WTC11 (cell line): Measurements from ENCODE around the gene SNX18.

ENCODE experiments used
- ELF4 ChIP-seq: sonication (generic); formaldehyde crosslinking; IDR thresholded peaks from 2 replicates; pipeline ENCODE4 v1.8.1; 2022; ENCODE audit warnings: low read depth, mild to moderate bottlenecking, moderate library complexity, missing genetic modification reagents
- ESRRA ChIP-seq: sonication (generic); formaldehyde crosslinking; IDR thresholded peaks from 2 replicates; pipeline ENCODE4 v1.8.1; 2022; ENCODE audit warnings: mild to moderate bottlenecking, missing genetic modification reagents, borderline replicate concordance
- JUN ChIP-seq: sonication (generic); formaldehyde crosslinking; IDR thresholded peaks from 2 replicates; pipeline ENCODE4 v1.8.0; 2023; ENCODE audit warnings: mild to moderate bottlenecking, missing genetic modification reagents
- NFYB ChIP-seq: sonication (generic); formaldehyde crosslinking; conservative IDR thresholded peaks from 2 replicates; pipeline ENCODE4 v1.8.0; 2022; ENCODE audit warnings: low read depth, missing genetic modification reagents
- SP1 ChIP-seq: sonication (generic); formaldehyde crosslinking; conservative IDR thresholded peaks from 2 replicates; pipeline ENCODE4 v1.8.1; 2022; ENCODE audit warnings: missing genetic modification reagents
- TF ChIP-seq, protein P1 (sequence below): sonication (generic); formaldehyde crosslinking; IDR thresholded peaks from 2 replicates; pipeline ENCODE4 v1.8.0; 2022; ENCODE audit warnings: mild to moderate bottlenecking, missing genetic modification reagents
- TF ChIP-seq, protein P2 (sequence below): sonication (generic); formaldehyde crosslinking; IDR thresholded peaks from 2 replicates; pipeline ENCODE4 v1.8.1; 2023; ENCODE audit warnings: mild to moderate bottlenecking, moderate library complexity, missing genetic modification reagents
- TF ChIP-seq, protein P3 (sequence below): fragments of 200-600 bp; IDR thresholded peaks from 2 replicates; pipeline ENCODE4 v1.8.0; 2022; ENCODE audit warnings: antibody characterized with exemption
- TF ChIP-seq, protein P4 (sequence below): sonication (generic); formaldehyde crosslinking; IDR thresholded peaks from 2 replicates; pipeline ENCODE4 v1.8.1; 2023; ENCODE audit warnings: mild to moderate bottlenecking, missing genetic modification reagents, moderate library complexity
- TF ChIP-seq, protein P5 (sequence below): sonication (generic); formaldehyde crosslinking; IDR thresholded peaks from 2 replicates; pipeline ENCODE4 v1.8.0; 2022; ENCODE audit warnings: mild to moderate bottlenecking, missing genetic modification reagents
- TF ChIP-seq, protein P6 (sequence below): sonication (generic); formaldehyde crosslinking; IDR thresholded peaks from 2 replicates; pipeline ENCODE4 v1.8.1; 2023; ENCODE audit warnings: mild to moderate bottlenecking, missing genetic modification reagents, moderate library complexity

DNA sequence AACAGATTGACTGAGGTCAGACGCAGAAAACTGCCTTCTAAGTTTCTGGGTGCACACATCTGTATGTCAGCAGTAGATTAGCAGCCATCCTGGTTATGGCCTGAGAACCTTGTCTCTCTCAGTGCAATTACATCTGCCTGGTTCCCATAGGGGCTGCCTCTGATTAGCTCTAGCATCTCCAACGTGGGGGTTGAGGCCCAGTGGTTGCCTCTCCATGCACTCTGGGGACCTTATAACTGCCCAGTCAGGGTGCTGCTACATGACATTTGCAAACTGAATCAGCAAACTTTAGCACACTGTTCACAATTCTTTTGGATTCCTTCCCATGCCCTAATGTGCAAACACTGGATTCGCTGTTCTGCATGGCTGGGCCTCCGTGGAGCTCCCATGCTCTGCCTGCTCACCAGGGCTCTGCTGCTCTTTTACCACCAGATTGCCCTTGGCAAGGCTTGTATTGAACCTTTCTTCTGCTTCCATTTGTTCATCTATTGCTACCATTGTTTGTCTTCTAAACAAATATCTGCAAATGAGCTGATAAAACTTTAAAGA is 36.2 kb downstream of the SNX18 start:
- no peak for TF ChIP-seq ESRRA
- TF ChIP-seq, protein P1, sequence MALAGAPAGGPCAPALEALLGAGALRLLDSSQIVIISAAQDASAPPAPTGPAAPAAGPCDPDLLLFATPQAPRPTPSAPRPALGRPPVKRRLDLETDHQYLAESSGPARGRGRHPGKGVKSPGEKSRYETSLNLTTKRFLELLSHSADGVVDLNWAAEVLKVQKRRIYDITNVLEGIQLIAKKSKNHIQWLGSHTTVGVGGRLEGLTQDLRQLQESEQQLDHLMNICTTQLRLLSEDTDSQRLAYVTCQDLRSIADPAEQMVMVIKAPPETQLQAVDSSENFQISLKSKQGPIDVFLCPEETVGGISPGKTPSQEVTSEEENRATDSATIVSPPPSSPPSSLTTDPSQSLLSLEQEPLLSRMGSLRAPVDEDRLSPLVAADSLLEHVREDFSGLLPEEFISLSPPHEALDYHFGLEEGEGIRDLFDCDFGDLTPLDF, result no peak
- TF ChIP-seq, protein P2, sequence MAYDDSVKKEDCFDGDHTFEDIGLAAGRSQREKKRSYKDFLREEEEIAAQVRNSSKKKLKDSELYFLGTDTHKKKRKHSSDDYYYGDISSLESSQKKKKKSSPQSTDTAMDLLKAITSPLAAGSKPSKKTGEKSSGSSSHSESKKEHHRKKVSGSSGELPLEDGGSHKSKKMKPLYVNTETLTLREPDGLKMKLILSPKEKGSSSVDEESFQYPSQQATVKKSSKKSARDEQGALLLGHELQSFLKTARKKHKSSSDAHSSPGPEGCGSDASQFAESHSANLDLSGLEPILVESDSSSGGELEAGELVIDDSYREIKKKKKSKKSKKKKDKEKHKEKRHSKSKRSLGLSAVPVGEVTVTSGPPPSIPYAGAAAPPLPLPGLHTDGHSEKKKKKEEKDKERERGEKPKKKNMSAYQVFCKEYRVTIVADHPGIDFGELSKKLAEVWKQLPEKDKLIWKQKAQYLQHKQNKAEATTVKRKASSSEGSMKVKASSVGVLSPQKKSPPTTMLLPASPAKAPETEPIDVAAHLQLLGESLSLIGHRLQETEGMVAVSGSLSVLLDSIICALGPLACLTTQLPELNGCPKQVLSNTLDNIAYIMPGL (CRISPR knock-in tag), result no peak
- TF ChIP-seq, protein P3, sequence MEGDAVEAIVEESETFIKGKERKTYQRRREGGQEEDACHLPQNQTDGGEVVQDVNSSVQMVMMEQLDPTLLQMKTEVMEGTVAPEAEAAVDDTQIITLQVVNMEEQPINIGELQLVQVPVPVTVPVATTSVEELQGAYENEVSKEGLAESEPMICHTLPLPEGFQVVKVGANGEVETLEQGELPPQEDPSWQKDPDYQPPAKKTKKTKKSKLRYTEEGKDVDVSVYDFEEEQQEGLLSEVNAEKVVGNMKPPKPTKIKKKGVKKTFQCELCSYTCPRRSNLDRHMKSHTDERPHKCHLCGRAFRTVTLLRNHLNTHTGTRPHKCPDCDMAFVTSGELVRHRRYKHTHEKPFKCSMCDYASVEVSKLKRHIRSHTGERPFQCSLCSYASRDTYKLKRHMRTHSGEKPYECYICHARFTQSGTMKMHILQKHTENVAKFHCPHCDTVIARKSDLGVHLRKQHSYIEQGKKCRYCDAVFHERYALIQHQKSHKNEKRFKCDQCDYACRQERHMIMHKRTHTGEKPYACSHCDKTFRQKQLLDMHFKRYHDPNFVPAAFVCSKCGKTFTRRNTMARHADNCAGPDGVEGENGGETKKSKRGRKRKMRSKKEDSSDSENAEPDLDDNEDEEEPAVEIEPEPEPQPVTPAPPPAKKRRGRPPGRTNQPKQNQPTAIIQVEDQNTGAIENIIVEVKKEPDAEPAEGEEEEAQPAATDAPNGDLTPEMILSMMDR, result no peak
- TF ChIP-seq, protein P4, sequence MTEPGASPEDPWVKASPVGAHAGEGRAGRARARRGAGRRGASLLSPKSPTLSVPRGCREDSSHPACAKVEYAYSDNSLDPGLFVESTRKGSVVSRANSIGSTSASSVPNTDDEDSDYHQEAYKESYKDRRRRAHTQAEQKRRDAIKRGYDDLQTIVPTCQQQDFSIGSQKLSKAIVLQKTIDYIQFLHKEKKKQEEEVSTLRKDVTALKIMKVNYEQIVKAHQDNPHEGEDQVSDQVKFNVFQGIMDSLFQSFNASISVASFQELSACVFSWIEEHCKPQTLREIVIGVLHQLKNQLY, result no peak
- TF ChIP-seq, protein P5, sequence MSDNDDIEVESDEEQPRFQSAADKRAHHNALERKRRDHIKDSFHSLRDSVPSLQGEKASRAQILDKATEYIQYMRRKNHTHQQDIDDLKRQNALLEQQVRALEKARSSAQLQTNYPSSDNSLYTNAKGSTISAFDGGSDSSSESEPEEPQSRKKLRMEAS, result no peak
- TF ChIP-seq NFYB (CRISPR knock-in tag), result no peak
- TF ChIP-seq, protein P6, sequence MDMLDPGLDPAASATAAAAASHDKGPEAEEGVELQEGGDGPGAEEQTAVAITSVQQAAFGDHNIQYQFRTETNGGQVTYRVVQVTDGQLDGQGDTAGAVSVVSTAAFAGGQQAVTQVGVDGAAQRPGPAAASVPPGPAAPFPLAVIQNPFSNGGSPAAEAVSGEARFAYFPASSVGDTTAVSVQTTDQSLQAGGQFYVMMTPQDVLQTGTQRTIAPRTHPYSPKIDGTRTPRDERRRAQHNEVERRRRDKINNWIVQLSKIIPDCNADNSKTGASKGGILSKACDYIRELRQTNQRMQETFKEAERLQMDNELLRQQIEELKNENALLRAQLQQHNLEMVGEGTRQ (CRISPR knock-in tag), result no peak
- no peak for TF ChIP-seq SP1 (CRISPR knock-in tag)
- TF ChIP-seq ELF4 (CRISPR knock-in tag), result no peak
- no peak for TF ChIP-seq JUN (CRISPR knock-in tag)
